ENCODE data around the gene ZNF275. TPM values are rescaled to one million over a fixed set of nuclear protein-coding genes. Genes with fewer than 3 reads are reported as not detected.

ZNF275 gene
- total and polyA plus RNA-seq, 2 of the 4 experiments (the other 2 are of a cell fraction) = 6.6 to 9.7 TPM

- no peak overlapping the region for H3K9ac ChIP-seq (ENCODE audit: low read depth, low read length)
- POLR2A ChIA-PET (ENCODE audit: unreplicated experiment) = no interaction called here
- H3K36me3 ChIP-seq (ENCODE audit: control insufficient read depth, insufficient read depth, low read length) = no peaks in the 10 kb centered on the region
- H4K20me1 ChIP-seq (ENCODE audit: insufficient read depth, low read length) = no peaks in the 10 kb centered on the region
- DNase-seq = no peak
- CTCF ChIA-PET = interaction anchor here (0.6 kb wide), 1 partner anchor 368 kb away, joined by 3 read pairs; no protein-coding TSS in a partner anchor
- no peak overlapping the region for H2BK120ac ChIP-seq (ENCODE audit: low read depth, low read length)
- H3K14ac ChIP-seq (replicated peaks; ENCODE audit: low read depth, low read length) = no peak overlapping the region
- no peaks in the 10 kb centered on the region for H3K79me1 ChIP-seq (ENCODE audit: low read depth in 1 of 2, low read length in 2 of 2)
- H3K9me1 ChIP-seq (ENCODE audit: insufficient read depth, low read length) = no peaks in the 10 kb centered on the region
- no peak overlapping the region for H4K8ac ChIP-seq (ENCODE audit: low read depth in 2 of 2, low read length in 2 of 2)
- dilution Hi-C loops (cut with HindIII; ENCODE audit: low sequenced_read_pairs, unreplicated experiment) (no loop called here), intact Hi-C loops (cut with micrococcal nuclease) (no loop called here), in situ Hi-C loops (cut with MboI; ENCODE audit: low sequenced_read_pairs) (no loop called here)
- BruUV-seq (replicated peaks) = no TSS peak
- no peaks in the 10 kb centered on the region for H3K4me1 ChIP-seq (ENCODE audit: control insufficient read depth, insufficient read depth, low read length)
- no peak overlapping the region for H2AK5ac ChIP-seq (ENCODE audit: low read depth, low read length)
- H2AK9ac ChIP-seq (replicated peaks; ENCODE audit: low read depth, low read length, poor library complexity) = no peak overlapping the region
- WGBS, 2 experiments (ENCODE audit: extremely low coverage in 2 of 2, insufficient read length in 1 of 2) = no CpG with 5 or more reads among the region's 5 CpGs
- H3K18ac ChIP-seq (ENCODE audit: low read depth, low read length) = no peak overlapping the region
- no peak overlapping the region for H3K23ac ChIP-seq (ENCODE audit: low read depth, low read length)
- H3K4me2 ChIP-seq (ENCODE audit: low read depth, low read length) = no peak overlapping the region
- H3K4me3 ChIP-seq (ENCODE audit: insufficient read depth, low read depth, low read length) = no peak overlapping the region
- no peak overlapping the region for H2BK5ac ChIP-seq (ENCODE audit: low read depth, low read length, poor library complexity, severe bottlenecking)
- no peak overlapping the region for H2BK15ac ChIP-seq (ENCODE audit: low read depth, low read length)
- H3K9me3 ChIP-seq (ENCODE audit: control insufficient read depth, insufficient read depth, low read length) = no peaks in the 10 kb centered on the region
- no peak overlapping the region for H3K27ac ChIP-seq (ENCODE audit: insufficient read depth, low read length)
- peaks cover 1% of the 10 kb centered on the region; the same call in 1 of the 2 replicates for H3K27me3 ChIP-seq (ENCODE audit: control insufficient read depth, insufficient read depth, low read length)
- H4K5ac ChIP-seq (ENCODE audit: low read depth, low read length) = no peak overlapping the region
- no peak for TF ChIP-seq MAFK (IDR thresholded peaks at IDR 0.05; ENCODE audit: low read depth, low read length)
- no peak for TF ChIP-seq ELK1 (IDR thresholded peaks at IDR 0.05; ENCODE audit: borderline replicate concordance, low read depth, low read length)
- TF ChIP-seq RAD21 (IDR thresholded peaks at IDR 0.05; ENCODE audit: low read length) = no peak
- TF ChIP-seq RCOR1 (IDR thresholded peaks at IDR 0.05; ENCODE audit: insufficient replicate concordance, low read length) = no peak
- TF ChIP-seq CTCF (conservative IDR thresholded peaks at IDR 0.05; ENCODE audit: low read depth, low read length) = no peak
- no peak for TF ChIP-seq CHD1 (IDR thresholded peaks at IDR 0.05; ENCODE audit: low read depth, low read length)
- no peak for TF ChIP-seq MXI1 (IDR thresholded peaks at IDR 0.05; ENCODE audit: borderline replicate concordance, low read depth, low read length)
- no peak for TF ChIP-seq CEBPB (IDR thresholded peaks at IDR 0.05; ENCODE audit: low read depth, low read length)
- no peak for TF ChIP-seq NFE2L2 (IDR thresholded peaks at IDR 0.05; ENCODE audit: low read depth, low read length)
- no peak for TF ChIP-seq BHLHE40 (IDR thresholded peaks at IDR 0.05; ENCODE audit: low read depth, low read length)
- TF ChIP-seq MAZ (IDR thresholded peaks at IDR 0.05; ENCODE audit: borderline replicate concordance, low read depth, low read length) = no peak
- no peak for TF ChIP-seq SMC3 (IDR thresholded peaks at IDR 0.05; ENCODE audit: low read depth, low read length)
- TF ChIP-seq RFX5 (IDR thresholded peaks at IDR 0.05; ENCODE audit: low read depth, low read length) = no peak
- no peak for TF ChIP-seq FOS (IDR thresholded peaks at IDR 0.05; ENCODE audit: low read depth, low read length)
- no peak for TF ChIP-seq USF2 (IDR thresholded peaks at IDR 0.05; ENCODE audit: low read depth, low read length)
- no peak for TF ChIP-seq POLR2A (IDR thresholded peaks at IDR 0.05; ENCODE audit: low read depth, low read length)
- H4K91ac ChIP-seq (ENCODE audit: insufficient read depth, low read depth, low read length) = no peak overlapping the region
- no peak for ATAC-seq (ENCODE audit: low read depth)
- H3K4ac ChIP-seq (ENCODE audit: low read depth, low read length) = no peak overlapping the region
- no peak overlapping the region for H2BK20ac ChIP-seq (ENCODE audit: low read depth, low read length)
- H2AFZ ChIP-seq (replicated peaks; ENCODE audit: low read length, poor library complexity) = no peak overlapping the region
- no peak overlapping the region for H3K56ac ChIP-seq (ENCODE audit: extremely low read depth, insufficient read depth, low read length)
Observed at GRCh38 chrX:153366878-153367538, 33.1 kb downstream of the ZNF275 start.
